Erythroblast (primary cell): Measurements from ENCODE around the gene TACR2.

Experiments
- GATA1 ChIP-seq: IDR thresholded peaks from 2 replicates; pipeline ENCODE4 v1.6.1; 2011; ENCODE audit warnings: low read depth, mild to moderate bottlenecking, control low read depth, low read length, moderate library complexity
- POLR2A ChIP-seq: IDR thresholded peaks from 2 replicates; pipeline ENCODE4 v1.6.1; 2011; ENCODE audit warnings: mild to moderate bottlenecking, low read length

DNA sequence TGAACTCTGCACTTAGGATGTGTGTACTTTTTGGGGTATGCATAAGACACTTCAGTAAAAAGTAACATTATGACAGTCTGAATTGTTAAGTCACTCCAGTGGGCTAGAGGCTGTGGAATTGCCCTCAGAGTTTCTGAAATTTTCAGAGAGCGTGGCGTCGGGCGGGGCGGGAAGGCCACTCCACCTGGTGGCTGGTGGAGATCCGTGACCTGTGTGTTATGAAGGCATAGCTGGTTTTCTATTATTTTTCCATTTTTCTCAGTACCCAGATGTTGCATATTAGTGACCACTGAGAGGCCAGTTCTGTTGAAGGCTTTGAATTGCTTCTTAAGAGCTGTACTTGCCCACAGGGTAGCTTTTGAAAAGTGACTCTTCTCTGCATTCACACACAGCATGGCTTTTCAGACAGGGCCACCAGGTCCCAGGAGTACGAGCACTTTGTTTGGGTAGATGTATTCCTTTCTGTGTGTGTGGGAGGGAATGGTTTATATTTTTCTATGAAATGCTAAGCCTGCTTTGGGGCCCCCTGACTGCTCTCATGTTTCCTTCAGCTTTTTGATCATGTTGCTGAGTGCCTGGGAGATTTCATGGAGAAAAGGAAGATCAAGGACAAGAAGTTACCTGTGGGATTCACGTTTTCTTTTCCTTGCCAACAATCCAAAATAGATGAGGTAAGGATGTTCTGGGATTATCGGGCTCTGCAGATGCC is 52.3 kb downstream of the TACR2 start:
- TF ChIP-seq POLR2A (no peak), GATA1 (no peak)
